ENCODE results near the gene ASS1. TPM values are rescaled to one million over a fixed set of nuclear protein-coding genes. Genes with fewer than 3 reads are reported as not detected.

The ASS1 gene
- total and polyA plus RNA-seq, 2 of the 13 experiments (the other 11 are each of a cell fraction or from before 2014, with no cell fraction given): 77.6 to 122 TPM

DNA sequence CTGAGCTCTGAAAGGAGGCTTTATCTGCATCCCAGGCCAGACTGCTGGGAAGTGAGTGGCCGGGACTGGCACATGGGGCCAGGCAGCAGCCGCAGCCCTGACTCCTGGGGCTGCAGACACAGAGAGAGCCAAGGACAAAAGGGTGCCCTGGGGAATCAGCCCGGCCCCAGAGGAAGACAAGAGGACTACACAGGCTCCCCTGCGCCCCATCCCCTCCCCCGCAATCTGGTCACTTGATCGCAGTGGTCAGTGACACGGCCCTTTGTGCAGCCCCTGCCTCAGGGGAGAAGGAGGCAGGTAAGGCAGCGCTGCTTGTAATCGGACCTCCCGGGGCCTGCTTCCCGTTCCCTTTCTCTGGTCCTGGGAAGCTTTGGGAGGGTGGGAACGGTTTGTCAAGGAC is 79.2 kb downstream of the ASS1 start (continued):
- TF ChIP-seq, protein P1, sequence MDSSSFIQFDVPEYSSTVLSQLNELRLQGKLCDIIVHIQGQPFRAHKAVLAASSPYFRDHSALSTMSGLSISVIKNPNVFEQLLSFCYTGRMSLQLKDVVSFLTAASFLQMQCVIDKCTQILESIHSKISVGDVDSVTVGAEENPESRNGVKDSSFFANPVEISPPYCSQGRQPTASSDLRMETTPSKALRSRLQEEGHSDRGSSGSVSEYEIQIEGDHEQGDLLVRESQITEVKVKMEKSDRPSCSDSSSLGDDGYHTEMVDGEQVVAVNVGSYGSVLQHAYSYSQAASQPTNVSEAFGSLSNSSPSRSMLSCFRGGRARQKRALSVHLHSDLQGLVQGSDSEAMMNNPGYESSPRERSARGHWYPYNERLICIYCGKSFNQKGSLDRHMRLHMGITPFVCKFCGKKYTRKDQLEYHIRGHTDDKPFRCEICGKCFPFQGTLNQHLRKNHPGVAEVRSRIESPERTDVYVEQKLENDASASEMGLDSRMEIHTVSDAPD (CRISPR knock-in tag; IDR thresholded peaks at IDR 0.05): no peak

DNA sequence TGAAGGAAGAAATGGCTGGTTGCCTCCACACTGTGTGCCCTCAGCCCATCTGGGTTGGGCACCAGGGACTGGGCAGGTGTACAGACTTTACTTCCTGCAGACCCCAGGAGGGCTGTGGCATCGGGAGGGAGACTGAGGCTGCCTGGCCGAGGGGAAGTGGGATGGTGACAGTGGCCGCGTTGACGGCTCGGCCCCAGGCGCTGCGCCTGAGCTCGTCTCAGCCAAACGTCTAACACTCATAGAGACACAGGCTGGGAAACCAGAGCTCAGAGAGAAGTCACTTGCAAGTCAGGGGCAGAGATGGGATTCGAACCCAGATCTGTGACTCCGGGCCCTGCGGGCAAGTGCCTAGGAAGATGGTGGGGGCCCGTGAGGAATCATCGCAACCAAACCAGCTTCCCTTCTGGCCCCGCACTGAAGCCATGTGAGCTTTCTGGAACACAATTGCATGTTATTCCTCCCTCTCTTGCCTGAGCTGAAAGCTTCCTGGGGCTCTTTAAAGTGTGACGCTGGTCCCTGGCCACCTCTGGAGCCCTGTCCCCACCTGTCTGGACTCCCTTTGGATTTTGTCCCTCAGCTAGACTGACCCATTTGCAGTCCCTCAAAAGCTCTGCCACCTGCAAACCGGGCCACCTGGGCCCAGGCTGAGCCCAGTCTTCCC is 81.6 kb downstream of the ASS1 start:
- in situ Hi-C loops (cut with HindIII; ENCODE audit: extremely low pct_ligation_motif_present, low pct_unique_long_range_greater_than_20kb) (no loop called here), intact Hi-C loops (cut with micrococcal nuclease; ENCODE audit: unreplicated experiment) (no loop called here)
- ChIA-PET POLR2A (interaction anchor here (0.7 to 7.3 kb wide), 6 partner anchors 9 to 164 kb away, joined by 3 to 86 read pairs (median 6); partner anchors contain the start of gene FUBP3), CTCF (ENCODE audit: low intra/inter-chr PET ratio, low total read pairs) (no interaction called here)
- Histone ChIP-seq H3K9ac (ENCODE audit: insufficient read depth, low read depth, low read length) (no peak overlapping the region), H3K36me3 (replicated peaks in 1 of 2; ENCODE audit: control insufficient read depth in 1 of 2, insufficient read depth in 2 of 2, low read length in 2 of 2) (no peaks in the 10 kb centered on the region), H4K20me1 (ENCODE audit: insufficient read depth, low read length) (no peaks in the 10 kb centered on the region), H3K27ac (ENCODE audit: extremely low read length, insufficient read depth, low read length) (peak overlapping the region; percentile 64), H2AFZ (ENCODE audit: low read length) (no peak overlapping the region), H3K4me1 (ENCODE audit: insufficient read depth, low read length) (peaks cover 82% of the 10 kb centered on the region), H3K4me2 (ENCODE audit: low read depth, low read length) (peak overlapping the region; percentile 75), H3K9me3 (ENCODE audit: low read length) (no peaks in the 10 kb centered on the region), H3K27me3 (ENCODE audit: control insufficient read depth in 1 of 2, insufficient read depth in 2 of 2, low read length in 2 of 2) (no peaks in the 10 kb centered on the region; a peak in 1 of 5 replicates), H3K79me2 (ENCODE audit: insufficient read depth, low read length) (no peaks in the 10 kb centered on the region), H3K4me3 (replicated peaks in 1 of 3; ENCODE audit: insufficient read depth in 1 of 3, low read depth in 2 of 3, low read length in 3 of 3) (peak overlapping the region in 1 of 3 experiments; percentile 58; a peak in 3 of 6 replicates)
- TF ChIP-seq MEIS2 (CRISPR knock-in tag; IDR thresholded peaks at IDR 0.05) (0 out of 2 replicates have a peak, but pooled peaks have one; percentile 1), NRL (CRISPR knock-in tag; IDR thresholded peaks at IDR 0.05; ENCODE audit: borderline replicate concordance) (peak; percentile 4; the same call in 1 of the 2 replicates), ZNF263 (CRISPR knock-in tag; IDR thresholded peaks at IDR 0.05) (no peak), NCOA1 (CRISPR knock-in tag; IDR thresholded peaks at IDR 0.05) (peak; percentile 83; the same call in 1 of the 2 replicates), NCOR1 (IDR thresholded peaks at IDR 0.05; ENCODE audit: borderline replicate concordance, low read length) (no peak), ARHGAP35 (CRISPR knock-in tag; IDR thresholded peaks at IDR 0.05; ENCODE audit: borderline replicate concordance) (0 out of 2 replicates have a peak, but pooled peaks have one; percentile 7), ZNF30 (CRISPR knock-in tag; IDR thresholded peaks at IDR 0.05) (0 out of 2 replicates have a peak, but pooled peaks have one; percentile 51)
- TF ChIP-seq, protein P2, sequence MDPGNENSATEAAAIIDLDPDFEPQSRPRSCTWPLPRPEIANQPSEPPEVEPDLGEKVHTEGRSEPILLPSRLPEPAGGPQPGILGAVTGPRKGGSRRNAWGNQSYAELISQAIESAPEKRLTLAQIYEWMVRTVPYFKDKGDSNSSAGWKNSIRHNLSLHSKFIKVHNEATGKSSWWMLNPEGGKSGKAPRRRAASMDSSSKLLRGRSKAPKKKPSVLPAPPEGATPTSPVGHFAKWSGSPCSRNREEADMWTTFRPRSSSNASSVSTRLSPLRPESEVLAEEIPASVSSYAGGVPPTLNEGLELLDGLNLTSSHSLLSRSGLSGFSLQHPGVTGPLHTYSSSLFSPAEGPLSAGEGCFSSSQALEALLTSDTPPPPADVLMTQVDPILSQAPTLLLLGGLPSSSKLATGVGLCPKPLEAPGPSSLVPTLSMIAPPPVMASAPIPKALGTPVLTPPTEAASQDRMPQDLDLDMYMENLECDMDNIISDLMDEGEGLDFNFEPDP (CRISPR knock-in tag; conservative IDR thresholded peaks at IDR 0.05): 0 out of 2 replicates have a peak, but pooled peaks have one; percentile 51
- TF ChIP-seq, protein P3, sequence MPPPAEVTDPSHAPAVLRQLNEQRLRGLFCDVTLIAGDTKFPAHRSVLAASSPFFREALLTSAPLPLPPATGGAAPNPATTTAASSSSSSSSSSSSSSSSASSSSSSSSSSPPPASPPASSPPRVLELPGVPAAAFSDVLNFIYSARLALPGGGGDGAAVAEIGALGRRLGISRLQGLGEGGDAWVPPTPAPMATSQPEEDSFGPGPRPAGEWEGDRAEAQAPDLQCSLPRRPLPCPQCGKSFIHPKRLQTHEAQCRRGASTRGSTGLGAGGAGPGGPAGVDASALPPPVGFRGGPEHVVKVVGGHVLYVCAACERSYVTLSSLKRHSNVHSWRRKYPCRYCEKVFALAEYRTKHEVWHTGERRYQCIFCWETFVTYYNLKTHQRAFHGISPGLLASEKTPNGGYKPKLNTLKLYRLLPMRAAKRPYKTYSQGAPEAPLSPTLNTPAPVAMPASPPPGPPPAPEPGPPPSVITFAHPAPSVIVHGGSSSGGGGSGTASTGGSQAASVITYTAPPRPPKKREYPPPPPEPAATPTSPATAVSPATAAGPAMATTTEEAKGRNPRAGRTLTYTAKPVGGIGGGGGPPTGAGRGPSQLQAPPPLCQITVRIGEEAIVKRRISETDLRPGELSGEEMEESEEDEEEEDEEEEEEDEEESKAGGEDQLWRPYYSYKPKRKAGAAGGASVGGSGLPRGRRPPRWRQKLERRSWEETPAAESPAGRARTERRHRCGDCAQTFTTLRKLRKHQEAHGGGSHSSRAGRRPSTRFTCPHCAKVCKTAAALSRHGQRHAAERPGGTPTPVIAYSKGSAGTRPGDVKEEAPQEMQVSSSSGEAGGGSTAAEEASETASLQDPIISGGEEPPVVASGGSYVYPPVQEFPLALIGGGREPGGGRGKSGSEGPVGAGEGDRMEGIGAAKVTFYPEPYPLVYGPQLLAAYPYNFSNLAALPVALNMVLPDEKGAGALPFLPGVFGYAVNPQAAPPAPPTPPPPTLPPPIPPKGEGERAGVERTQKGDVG (CRISPR knock-in tag; IDR thresholded peaks at IDR 0.05; ENCODE audit: borderline replicate concordance): peak; percentile 13; the same call in 1 of the 2 replicates
- BruUV-seq (replicated peaks): no TSS peak
- DNase-seq (ENCODE audit: low spot score): no peak
- ATAC-seq: peak; percentile 42; the same call in 2 of the 3 replicates
- FAIRE-seq: no peak
- WGBS (ENCODE audit: low lambda C conversion rate): 75% methylated on average over 12 of the region's 18 CpGs

Measured in HepG2 (cell line).